ENCODE results near the gene KCTD18.

KCTD18 gene

DNA sequence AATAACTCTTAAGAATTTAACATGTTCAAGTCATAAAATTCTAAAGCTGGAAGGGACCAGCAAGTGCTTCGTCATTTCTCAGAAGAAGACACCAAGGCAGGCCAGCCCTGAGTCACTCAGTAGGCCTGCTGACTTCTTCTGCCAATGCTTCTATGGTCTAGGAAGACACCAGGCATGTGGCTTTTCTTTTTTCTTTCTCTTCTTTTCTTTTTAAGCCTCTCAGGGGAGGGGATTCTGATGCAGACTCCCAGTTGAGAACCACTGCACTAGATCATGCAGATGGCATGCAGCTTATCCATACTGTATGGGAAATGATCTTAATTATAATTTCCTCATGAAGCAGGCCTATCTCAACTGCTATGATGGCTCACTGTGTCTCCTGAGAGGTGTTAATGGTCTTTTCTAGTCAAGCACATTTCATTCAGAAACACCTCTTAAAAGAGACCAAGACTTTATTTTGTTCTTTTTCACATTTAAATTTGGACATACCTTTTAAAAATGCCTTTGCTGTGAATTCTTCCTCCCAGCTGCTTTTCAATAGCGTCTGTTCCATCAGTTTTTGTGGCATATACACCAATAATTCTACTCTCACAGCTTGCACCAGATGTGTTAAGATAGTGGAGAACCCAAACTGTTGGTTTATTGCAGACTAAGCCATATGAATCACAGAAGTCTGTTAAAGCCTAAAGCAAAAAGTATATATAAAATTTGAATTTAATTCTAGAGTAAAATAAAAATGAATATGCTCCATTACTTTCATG lies 11.3 kb downstream of the KCTD18 start:
- Histone ChIP-seq H3K9me3 (no peaks in the 10 kb centered on the region), H3K27ac (no peak overlapping the region), H3K27me3 (no peaks in the 10 kb centered on the region), H3K4me1 (ENCODE audit: control insufficient read depth in 1 of 2, insufficient read depth in 1 of 2, low read depth in 1 of 2, low read length in 1 of 2) (no peaks in the 10 kb centered on the region), H3K4me3 (ENCODE audit: low read depth in 1 of 2, low read length in 1 of 2) (no peak overlapping the region), H3K36me3 (peaks cover 47% of the 10 kb centered on the region)
- TF ChIP-seq, protein P1, sequence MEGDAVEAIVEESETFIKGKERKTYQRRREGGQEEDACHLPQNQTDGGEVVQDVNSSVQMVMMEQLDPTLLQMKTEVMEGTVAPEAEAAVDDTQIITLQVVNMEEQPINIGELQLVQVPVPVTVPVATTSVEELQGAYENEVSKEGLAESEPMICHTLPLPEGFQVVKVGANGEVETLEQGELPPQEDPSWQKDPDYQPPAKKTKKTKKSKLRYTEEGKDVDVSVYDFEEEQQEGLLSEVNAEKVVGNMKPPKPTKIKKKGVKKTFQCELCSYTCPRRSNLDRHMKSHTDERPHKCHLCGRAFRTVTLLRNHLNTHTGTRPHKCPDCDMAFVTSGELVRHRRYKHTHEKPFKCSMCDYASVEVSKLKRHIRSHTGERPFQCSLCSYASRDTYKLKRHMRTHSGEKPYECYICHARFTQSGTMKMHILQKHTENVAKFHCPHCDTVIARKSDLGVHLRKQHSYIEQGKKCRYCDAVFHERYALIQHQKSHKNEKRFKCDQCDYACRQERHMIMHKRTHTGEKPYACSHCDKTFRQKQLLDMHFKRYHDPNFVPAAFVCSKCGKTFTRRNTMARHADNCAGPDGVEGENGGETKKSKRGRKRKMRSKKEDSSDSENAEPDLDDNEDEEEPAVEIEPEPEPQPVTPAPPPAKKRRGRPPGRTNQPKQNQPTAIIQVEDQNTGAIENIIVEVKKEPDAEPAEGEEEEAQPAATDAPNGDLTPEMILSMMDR (IDR thresholded peaks at IDR 0.05): no peak

DNA sequence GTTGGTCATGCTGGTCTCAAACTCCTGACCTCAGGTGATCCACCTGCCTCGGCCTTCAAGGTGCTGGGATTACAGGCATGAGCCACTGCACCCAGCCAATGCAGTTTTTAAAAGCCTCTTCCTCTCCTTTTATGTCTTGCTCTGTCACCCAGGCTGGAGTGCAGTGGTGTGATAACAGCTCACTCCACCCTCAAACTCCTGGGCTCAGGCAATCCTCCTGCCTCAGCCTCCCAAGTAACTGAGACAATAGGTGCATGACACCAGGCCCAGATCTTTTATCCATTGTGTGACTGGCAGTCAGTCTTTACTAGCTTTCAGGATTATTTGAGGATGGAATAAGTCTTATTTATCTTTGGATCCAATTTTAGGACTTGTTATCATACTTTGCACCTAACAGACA lies 13.2 kb downstream of the KCTD18 start:
- no peaks in the 10 kb centered on the region for H3K9me3 ChIP-seq
- no peaks in the 10 kb centered on the region for H3K27me3 ChIP-seq
- H3K4me1 ChIP-seq (ENCODE audit: control insufficient read depth in 1 of 2, insufficient read depth in 1 of 2, low read depth in 1 of 2, low read length in 1 of 2): no peaks in the 10 kb centered on the region
- no peak overlapping the region for H3K4me3 ChIP-seq (ENCODE audit: low read depth in 1 of 2, low read length in 1 of 2)
- TF ChIP-seq, protein P1 (IDR thresholded peaks at IDR 0.05): no peak
- H3K27ac ChIP-seq: no peak overlapping the region
- H3K36me3 ChIP-seq: peaks cover 55% of the 10 kb centered on the region

DNA sequence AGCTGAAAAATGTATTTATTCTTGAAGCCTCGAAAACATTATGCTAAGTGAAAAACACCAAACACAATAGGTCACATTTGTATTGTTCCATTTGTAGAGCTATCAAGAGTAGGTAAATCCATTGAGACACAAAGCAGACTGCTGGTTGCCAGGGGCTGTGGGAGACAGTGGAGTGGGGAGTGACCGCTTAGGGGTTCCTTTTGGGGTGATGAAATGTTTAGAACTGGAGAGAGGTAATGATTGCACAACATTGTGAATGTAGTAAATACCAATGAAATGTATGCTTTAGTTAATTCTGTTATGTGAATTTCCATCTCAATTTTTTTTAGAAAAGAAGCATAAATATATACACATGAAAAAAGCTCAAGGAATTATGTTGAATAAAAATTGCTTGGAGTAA lies 15.8 kb downstream of the KCTD18 start:
- no peak overlapping the region for H3K27ac ChIP-seq
- no peaks in the 10 kb centered on the region for H3K27me3 ChIP-seq
- no peaks in the 10 kb centered on the region for H3K9me3 ChIP-seq
- TF ChIP-seq, protein P1 (IDR thresholded peaks at IDR 0.05): no peak
- peaks cover 81% of the 10 kb centered on the region for H3K36me3 ChIP-seq
- no peak overlapping the region for H3K4me3 ChIP-seq (ENCODE audit: low read depth in 1 of 2, low read length in 1 of 2)
- no peaks in the 10 kb centered on the region for H3K4me1 ChIP-seq (ENCODE audit: control insufficient read depth in 1 of 2, insufficient read depth in 1 of 2, low read depth in 1 of 2, low read length in 1 of 2)

DNA sequence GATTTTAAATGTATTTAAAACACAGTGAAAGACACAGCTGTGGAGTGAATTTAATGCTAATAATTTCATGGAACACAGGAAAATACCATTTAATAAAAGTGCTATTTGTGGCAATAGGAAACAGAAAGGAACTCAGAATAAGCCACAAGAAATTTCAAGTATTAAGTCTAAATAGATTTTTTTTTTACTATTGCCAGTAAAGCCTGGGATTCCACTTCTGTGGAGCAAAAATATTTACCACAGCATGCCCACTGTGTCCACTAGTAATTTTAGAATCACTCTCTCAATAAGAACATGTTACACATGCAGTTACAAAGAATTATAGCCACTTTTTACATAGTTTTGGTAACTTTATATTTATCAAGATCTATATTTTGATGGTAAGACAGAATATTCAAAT lies 17.2 kb downstream of the KCTD18 start:
- H3K4me1 ChIP-seq (ENCODE audit: control insufficient read depth in 1 of 2, insufficient read depth in 1 of 2, low read depth in 1 of 2, low read length in 1 of 2): no peaks in the 10 kb centered on the region
- TF ChIP-seq, protein P1 (IDR thresholded peaks at IDR 0.05): no peak
- no peak overlapping the region for H3K27ac ChIP-seq
- no peaks in the 10 kb centered on the region for H3K27me3 ChIP-seq
- no peak overlapping the region for H3K4me3 ChIP-seq (ENCODE audit: low read depth in 1 of 2, low read length in 1 of 2)
- peaks cover 80% of the 10 kb centered on the region for H3K36me3 ChIP-seq
- no peaks in the 10 kb centered on the region for H3K9me3 ChIP-seq

DNA sequence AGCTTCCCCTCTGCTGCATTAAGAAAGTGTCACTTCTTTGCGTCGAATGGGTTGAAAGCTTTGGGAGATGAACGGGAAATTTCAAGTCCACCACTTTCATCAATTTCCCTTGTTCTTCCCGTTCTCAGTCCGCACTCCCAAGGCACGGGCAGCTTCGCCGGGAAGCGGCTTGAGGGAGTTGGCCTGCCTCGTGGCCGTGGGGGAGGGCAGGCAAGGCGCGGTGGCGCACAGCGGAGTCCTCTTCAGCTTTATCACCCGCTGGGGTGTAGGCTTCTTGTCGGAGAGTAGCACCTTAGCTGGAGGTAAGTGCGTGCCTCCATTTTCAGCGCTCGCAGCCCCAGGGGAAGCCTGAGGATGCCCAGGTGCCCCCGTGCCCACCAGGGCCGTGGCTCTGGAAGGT lies 19.9 kb downstream of the KCTD18 start:
- Histone ChIP-seq H3K36me3 (peaks cover 60% of the 10 kb centered on the region), H3K4me3 (ENCODE audit: low read depth in 1 of 2, low read length in 1 of 2) (no peak overlapping the region), H3K27me3 (no peaks in the 10 kb centered on the region), H3K27ac (no peak overlapping the region), H3K4me1 (ENCODE audit: control insufficient read depth in 1 of 2, insufficient read depth in 1 of 2, low read depth in 1 of 2, low read length in 1 of 2) (no peaks in the 10 kb centered on the region), H3K9me3 (no peaks in the 10 kb centered on the region)
- TF ChIP-seq, protein P1 (IDR thresholded peaks at IDR 0.05): no peak

Measured in neutrophil (primary cell).